Keratinocyte (primary cell): ENCODE results near the gene TPK1.

Experiments
- CTCF ChIP-seq, 3 experiments: IDR thresholded peaks in 1 of 3; conservative IDR thresholded peaks in 1 of 3; optimal IDR thresholded peaks in 1 of 3; 2 replicates in 2 of 3; 3 replicates in 1 of 3; pipeline versions ENCODE3 to v1.5.1; 2011; ENCODE audit warnings: low read length in 3 of 3, mild to moderate bottlenecking in 3 of 3, moderate library complexity in 2 of 3, control low read depth in 1 of 3, inconsistent platforms in 1 of 3; ENCODE audit not compliant: insufficient read depth in 2 of 3; ENCODE audit errors: extremely low read depth in 1 of 3
- EZH2 ChIP-seq: IDR thresholded peaks from one replicate; pipeline ENCODE4 v1.6.1; 2012; ENCODE audit warnings: inconsistent platforms, mild to moderate bottlenecking, low read length, moderate library complexity

- no peak for TF ChIP-seq CTCF (optimal IDR thresholded peaks at IDR 0.05 in 1 of 3, IDR thresholded peaks at IDR 0.05 in 1 of 3, conservative IDR thresholded peaks at IDR 0.05 in 1 of 3; ENCODE audit: extremely low read depth in 1 of 3, insufficient read depth in 2 of 3, low read length in 3 of 3)
- no peak for TF ChIP-seq EZH2
Measured at GRCh38 chr7:144869082-144869481, 33.2 kb upstream of the TPK1 start.
